ENCODE results near the gene KMT2C.
"Not testable (repeated sequence)": the region's sequence is repeated elsewhere in the genome, so short reads cannot be mapped to it uniquely, and the experiment has no call there.

DNA sequence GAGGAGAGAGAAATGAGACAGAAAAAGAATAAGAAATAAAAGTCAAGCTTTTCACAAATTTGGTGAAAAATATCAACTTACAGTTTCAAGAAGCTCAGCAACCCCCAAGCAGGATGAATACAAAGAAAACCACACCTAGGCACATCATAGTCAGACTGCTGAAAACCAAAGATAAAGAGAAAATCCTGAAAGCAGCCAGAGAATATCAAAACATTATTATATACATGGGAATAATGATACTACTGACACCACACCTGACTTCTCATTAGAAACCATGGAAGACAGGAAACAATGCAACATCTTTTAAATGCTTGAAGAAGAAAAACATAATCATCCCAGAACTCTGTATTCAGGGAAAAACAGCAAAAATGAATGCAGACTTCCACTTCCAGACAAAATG, 149.6 kb downstream of the KMT2C start:
- TF ChIP-seq ZNF70 (CRISPR knock-in tag; IDR thresholded peaks at IDR 0.05); ISL1 (CRISPR knock-in tag; IDR thresholded peaks at IDR 0.05); ARNTL (CRISPR knock-in tag; IDR thresholded peaks at IDR 0.05; ENCODE audit: borderline replicate concordance, low read depth); ZFP3 (CRISPR knock-in tag; IDR thresholded peaks at IDR 0.05); ZNF8 (CRISPR knock-in tag; IDR thresholded peaks at IDR 0.05); CREB5 (CRISPR knock-in tag; IDR thresholded peaks at IDR 0.05; ENCODE audit: low read depth); TCF4 (CRISPR knock-in tag; IDR thresholded peaks at IDR 0.05; ENCODE audit: borderline replicate concordance); RARB (CRISPR knock-in tag; IDR thresholded peaks at IDR 0.05); PPARA (CRISPR knock-in tag; IDR thresholded peaks at IDR 0.05; ENCODE audit: borderline replicate concordance); OSR1 (CRISPR knock-in tag; IDR thresholded peaks at IDR 0.05); ZFP30 (CRISPR knock-in tag; IDR thresholded peaks at IDR 0.05): not testable (repeated sequence)
- TF ChIP-seq, protein P1, sequence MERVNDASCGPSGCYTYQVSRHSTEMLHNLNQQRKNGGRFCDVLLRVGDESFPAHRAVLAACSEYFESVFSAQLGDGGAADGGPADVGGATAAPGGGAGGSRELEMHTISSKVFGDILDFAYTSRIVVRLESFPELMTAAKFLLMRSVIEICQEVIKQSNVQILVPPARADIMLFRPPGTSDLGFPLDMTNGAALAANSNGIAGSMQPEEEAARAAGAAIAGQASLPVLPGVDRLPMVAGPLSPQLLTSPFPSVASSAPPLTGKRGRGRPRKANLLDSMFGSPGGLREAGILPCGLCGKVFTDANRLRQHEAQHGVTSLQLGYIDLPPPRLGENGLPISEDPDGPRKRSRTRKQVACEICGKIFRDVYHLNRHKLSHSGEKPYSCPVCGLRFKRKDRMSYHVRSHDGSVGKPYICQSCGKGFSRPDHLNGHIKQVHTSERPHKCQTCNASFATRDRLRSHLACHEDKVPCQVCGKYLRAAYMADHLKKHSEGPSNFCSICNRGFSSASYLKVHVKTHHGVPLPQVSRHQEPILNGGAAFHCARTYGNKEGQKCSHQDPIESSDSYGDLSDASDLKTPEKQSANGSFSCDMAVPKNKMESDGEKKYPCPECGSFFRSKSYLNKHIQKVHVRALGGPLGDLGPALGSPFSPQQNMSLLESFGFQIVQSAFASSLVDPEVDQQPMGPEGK (CRISPR knock-in tag; IDR thresholded peaks at IDR 0.05; ENCODE audit: borderline replicate concordance): not testable (repeated sequence)
